K562 (cell line): ENCODE data around the gene PPP1R1C. TPM values are rescaled to one million over a fixed set of nuclear protein-coding genes. Genes with fewer than 3 reads are reported as not detected.

ENCODE experiments used
- ATAC-seq: fragments of 200-7000 bp; cut with Tn5 transposase; 3 replicates; pipeline ENCODE4 v1.9.1; 2020; ENCODE audit warnings: moderate library complexity
- Bru-seq: library from RNA; stranded (reverse); fragments of 400-500 nt; gene quantifications from one replicate; lab custom pipeline; 2021; lab: Mats Ljungman, UMichigan
- BruChase-seq, 2 experiments: library from RNA; stranded (reverse); fragments of 400-500 nt; gene quantifications; one replicate each; lab custom pipeline; 2021; lab: Mats Ljungman, UMichigan
- BruUV-seq: library from RNA; stranded (reverse); fragments of 400-500 nt; replicated peaks from 2 replicates; lab custom pipeline; 2021; lab: Mats Ljungman, UMichigan
- CTCF ChIA-PET: fragments of 300-600 bp; formaldehyde crosslinking; extraction: SDS; loops from one replicate; lab custom pipeline; 2021; ENCODE audit warnings: low intra/inter-chr PET ratio; lab: Yijun Ruan, JAX
- POLR2A ChIA-PET: fragments of 300-600, 350-650 bp; sonication (Branson Sonifier 250); formaldehyde crosslinking; extraction: SDS; loops from one replicate; lab custom pipeline; 2021; ENCODE audit warnings: antibody characterized with exemption, inconsistent platforms; lab: Yijun Ruan, JAX
- DNase-seq, 4 experiments: peaks; one replicate each; pipeline versions ENCODE4 v3.0.0 to v3.0.0-alpha.2; 2011 to 2018; ENCODE audit warnings: low spot score in 3 of 4, mixed read lengths in 3 of 4; ENCODE audit errors: extremely low read depth in 1 of 4
- FAIRE-seq: peaks from 2 replicates; lab custom pipeline; 2011; peaks lifted over from hg19 to GRCh38; lab: Jason Lieb, UNC
- H2AFZ ChIP-seq: 2 replicates; pipeline ENCODE4 v1.6.0; 2011; ENCODE audit warnings: low read depth, low read length, control low read depth, inconsistent platforms
- H3K27ac ChIP-seq: fragments of 200-600 bp; 3 replicates; pipeline ENCODE4 v1.8.0; 2011; ENCODE audit warnings: low read depth, mild to moderate bottlenecking, control low read depth, inconsistent platforms, low read length, moderate library complexity, mixed read lengths; ENCODE audit errors: extremely low read depth
- H3K27me3 ChIP-seq, 2 experiments: fragments of 300-600 bp in 1 of 2; 2 replicates in 1 of 2; 3 replicates in 1 of 2; pipeline versions ENCODE4 v1.6.0 to v1.8.0; 2011; ENCODE audit warnings: inconsistent platforms in 2 of 2, low read length in 2 of 2, mild to moderate bottlenecking in 1 of 2, mixed read lengths in 1 of 2, moderate library complexity in 1 of 2; ENCODE audit not compliant: control insufficient read depth in 2 of 2, insufficient read depth in 2 of 2
- H3K36me3 ChIP-seq: fragments of 300-600 bp; 3 replicates; pipeline ENCODE4 v1.8.0; 2011; ENCODE audit warnings: mild to moderate bottlenecking, low read length, inconsistent platforms; ENCODE audit not compliant: control insufficient read depth, insufficient read depth
- H3K4me1 ChIP-seq, 2 experiments: fragments of 200-600 bp in 1 of 2; replicated peaks in 1 of 2; 2 replicates in 1 of 2; 3 replicates in 1 of 2; pipeline versions ENCODE4 v1.5.1 to v1.8.0; 2011; ENCODE audit warnings: inconsistent platforms in 2 of 2, low read length in 2 of 2, mild to moderate bottlenecking in 1 of 2, mixed read lengths in 1 of 2, moderate library complexity in 1 of 2; ENCODE audit not compliant: control insufficient read depth in 2 of 2, insufficient read depth in 2 of 2
- H3K4me2 ChIP-seq: 2 replicates; pipeline ENCODE4 v1.6.1; 2011; ENCODE audit warnings: low read length, control low read depth, inconsistent platforms, mixed read lengths; ENCODE audit not compliant: insufficient read depth
- H3K4me3 ChIP-seq: fragments of 200-600 bp; sonication (generic), shearing (Covaris generic); 2 replicates; pipeline ENCODE4 v1.5.1; 2016; ENCODE audit warnings: control low read depth, inconsistent platforms
- H3K79me2 ChIP-seq: fragments of 200-600 bp; 3 replicates; pipeline ENCODE4 v1.8.0; 2011; ENCODE audit warnings: low read length, inconsistent platforms; ENCODE audit not compliant: control insufficient read depth, insufficient read depth
- H3K9ac ChIP-seq, 2 experiments: 2 replicates each; pipeline versions ENCODE4 v1.6.0 to v1.6.1; 2011; ENCODE audit warnings: low read depth in 2 of 2, low read length in 2 of 2, control low read depth in 1 of 2, inconsistent platforms in 1 of 2, mild to moderate bottlenecking in 1 of 2, mixed read lengths in 1 of 2; ENCODE audit not compliant: insufficient read depth in 1 of 2
- H3K9me1 ChIP-seq: one replicate; pipeline ENCODE4 v1.6.0; 2011; ENCODE audit warnings: inconsistent platforms, mild to moderate bottlenecking, low read length, moderate library complexity; ENCODE audit not compliant: control insufficient read depth, insufficient read depth
- H3K9me3 ChIP-seq: replicated peaks from 2 replicates; pipeline ENCODE4 v1.5.1; 2011; ENCODE audit warnings: low read depth, low read length, inconsistent platforms; ENCODE audit not compliant: control insufficient read depth, insufficient read depth
- H4K20me1 ChIP-seq: replicated peaks from 2 replicates; pipeline ENCODE4 v1.6.1; 2011; ENCODE audit warnings: low read length, inconsistent platforms, mixed read lengths; ENCODE audit not compliant: control insufficient read depth, insufficient read depth
- ARID3B ChIP-seq: fragments of 250-450 bp; sonication (Bioruptor Pico); IDR thresholded peaks from 2 replicates; pipeline ENCODE4 v1.4.0; 2020; ENCODE audit warnings: borderline replicate concordance
- CBX3 ChIP-seq, 2 experiments: IDR thresholded peaks; 1 replicate in 1 of 2; 2 replicates in 1 of 2; pipeline ENCODE4 v1.6.1; 2012; ENCODE audit warnings: inconsistent platforms in 2 of 2, low read length in 2 of 2, borderline replicate concordance in 1 of 2, control low read depth in 1 of 2
- CREB1 ChIP-seq, 2 experiments: sonication (generic) in 1 of 2; formaldehyde crosslinking in 1 of 2; IDR thresholded peaks; 2 replicates each; pipeline versions ENCODE4 v1.6.1 to v1.8.0; 2012 to 2022; ENCODE audit warnings: inconsistent platforms in 1 of 2, mild to moderate bottlenecking in 1 of 2, missing genetic modification reagents in 1 of 2, moderate library complexity in 1 of 2
- FIP1L1 ChIP-seq: fragments of 200-400 bp; formaldehyde crosslinking; IDR thresholded peaks from 2 replicates; pipeline ENCODE4 v1.6.1; 2018; ENCODE audit warnings: mild to moderate bottlenecking, low read depth, low read length; ENCODE audit not compliant: poor library complexity, severe bottlenecking
- IFI16 ChIP-seq: fragments of 250-450 bp; sonication (Bioruptor Pico); IDR thresholded peaks from 2 replicates; pipeline ENCODE4 v2.1.2; 2022; ENCODE audit warnings: mild to moderate bottlenecking, inconsistent platforms
- LEF1 ChIP-seq: fragments of 450-650 bp; IDR thresholded peaks from 2 replicates; pipeline ENCODE4 v1.6.1; 2016; ENCODE audit warnings: mild to moderate bottlenecking
- MCM7 ChIP-seq, 2 experiments: fragments of 450-650 bp; IDR thresholded peaks; 2 replicates each; pipeline ENCODE4 v1.6.1; 2016 to 2018
- NCOA1 ChIP-seq: fragments of 450-650 bp; IDR thresholded peaks from 2 replicates; pipeline ENCODE4 v1.6.1; 2016; ENCODE audit warnings: low read depth
- NELFE ChIP-seq: IDR thresholded peaks from 2 replicates; pipeline ENCODE4 v1.6.1; 2011; ENCODE audit warnings: mild to moderate bottlenecking; ENCODE audit not compliant: insufficient read depth, insufficient read length
- NFIC ChIP-seq: fragments of 450-650 bp; IDR thresholded peaks from 2 replicates; pipeline ENCODE4 v1.6.1; 2017; ENCODE audit warnings: mild to moderate bottlenecking, inconsistent platforms
- SRSF9 ChIP-seq: fragments of 200-400 bp; formaldehyde crosslinking; IDR thresholded peaks from 2 replicates; pipeline ENCODE4 v1.6.1; 2017; ENCODE audit warnings: low read depth, low read length, borderline replicate concordance
- TCF7 ChIP-seq: sonication (generic); IDR thresholded peaks from 2 replicates; pipeline ENCODE4 v1.6.1; 2016; ENCODE audit warnings: antibody characterized with exemption, borderline replicate concordance
- ZBTB9 ChIP-seq: fragments of 450-650 bp; formaldehyde crosslinking; IDR thresholded peaks from 2 replicates; pipeline ENCODE4 v1.4.0; 2020; ENCODE audit warnings: mild to moderate bottlenecking, moderate library complexity
- ZKSCAN3 ChIP-seq: fragments of 250-450 bp; sonication (Bioruptor Pico); IDR thresholded peaks from 2 replicates; pipeline ENCODE4 v1.4.0; 2020
- ZNF239 ChIP-seq: fragments of 250-450 bp; sonication (Bioruptor Pico); IDR thresholded peaks from 2 replicates; pipeline ENCODE4 v1.4.0; 2020; ENCODE audit warnings: mild to moderate bottlenecking
- ZNF668 ChIP-seq: fragments of 250-450 bp; sonication (Bioruptor Pico); IDR thresholded peaks from 2 replicates; pipeline ENCODE4 v1.8.0; 2022; ENCODE audit warnings: mild to moderate bottlenecking, inconsistent platforms
- ZNF696 ChIP-seq: fragments of 250-450 bp; sonication (Bioruptor Pico); conservative IDR thresholded peaks from 2 replicates; pipeline ENCODE4 v1.4.0; 2020; ENCODE audit warnings: mild to moderate bottlenecking, moderate library complexity
- ZZZ3 ChIP-seq: fragments of 450-650 bp; IDR thresholded peaks from 2 replicates; pipeline ENCODE4 v1.6.1; 2016; ENCODE audit warnings: antibody characterized with exemption, mild to moderate bottlenecking, moderate library complexity
- WGBS: fragments of 100-300 bp; shearing (Covaris generic); methylation state at CpG from one replicate; pipeline ENCODE4 v1.1.6; 2016; ENCODE audit warnings: low coverage, mixed read lengths; ENCODE audit not compliant: insufficient coverage; ENCODE audit errors: missing lambda C conversion rate; 5-methylcytosine and 5-hydroxymethylcytosine counted together
- in situ Hi-C: fragments of 300-500 bp; cut with MboI; formaldehyde crosslinking; loops from 4 replicates; pipeline ENCODE4 v1.15.0; 2018; ENCODE audit warnings: inconsistent platforms, mixed read lengths
- intact Hi-C: fragments of 100-400 bp; cut with micrococcal nuclease; formaldehyde crosslinking; loops from 2 replicates; pipeline ENCODE4 v1.14.2; 2022
- long read RNA-seq, 3 experiments: library from polyadenylated mRNA in 2 of 3; library from RNA in 1 of 3; unstranded in 2 of 3; stranded (forward) in 1 of 3; transcript quantifications; one replicate each; pipeline ENCODE4 v2.0.0, GENCODE V29; 2019 to 2022
- polyA minus RNA-seq, 3 experiments: library from RNA; depleted of rRNA, polyadenylated mRNA; stranded (reverse); fragments of >200 nt; gene quantifications; 2 replicates each; pipeline ENCODE4 v1.2.3, GENCODE V29; 2011
- polyA plus RNA-seq, 8 experiments: library from polyadenylated mRNA; depleted of rRNA in 4 of 8; stranded (reverse) in 5 of 8; unstranded in 3 of 8; fragments of >200 nt; fragmentation: Nextera tagmentation in 2 of 8; fragmentation: Illumina TruSeq in 1 of 8; extraction: Ambion mirVana in 2 of 8; extraction: Trizol in 1 of 8; gene quantifications; 2 replicates each; pipeline versions ENCODE4 v1.2.1 to v1.2.3, GENCODE V29; 2011 to 2014; ENCODE audit warnings: inconsistent platforms in 1 of 8, missing spikeins in 1 of 8
- total RNA-seq, 7 experiments: library from RNA; depleted of rRNA in 6 of 7; stranded (reverse); fragments of >200 nt in 6 of 7; fragmentation: Illumina TruSeq in 2 of 7; extraction: Trizol in 2 of 7; gene quantifications; 2 replicates each; pipeline versions ENCODE4 v1.2.1 to v1.2.3, GENCODE V29; 2011 to 2021; ENCODE audit warnings: low replicate concordance in 1 of 7

Gene PPP1R1C
- 2.3 TPM in 1 of 2 replicates, not detected in the other for total RNA-seq (2011; cell fraction: chromatin; rRNA removed; ENCODE audit: low replicate concordance)
- not detected in 2 replicates for total RNA-seq (2011; cell fraction: nucleolus; rRNA removed)
- total RNA-seq (2011; cell fraction: nucleoplasm; rRNA removed): not detected in 2 replicates
- not detected in 2 replicates for total RNA-seq (2014; rRNA removed)
- total RNA-seq (2014; rRNA removed; fragmentation: Illumina TruSeq; extraction: Trizol): 0.40 and 0.77 TPM in 2 replicates
- 0.62 TPM in 1 of 2 replicates, not detected in the other for total RNA-seq (2015; rRNA removed; fragmentation: Illumina TruSeq; extraction: Trizol)
- not detected in 2 replicates for total RNA-seq (2021)
- polyA plus RNA-seq (2011; rRNA removed): 0.13 and 0.14 TPM in 2 replicates
- polyA plus RNA-seq (2011; cell fraction: cytosol; rRNA removed): 0.13 TPM in 1 of 2 replicates, not detected in the other
- polyA plus RNA-seq (2011; cell fraction: nucleus; rRNA removed): not detected in 2 replicates
- polyA plus RNA-seq (2012): 0.10 and 1.0 TPM in 2 replicates
- polyA plus RNA-seq (2014; fragmentation: Illumina TruSeq; extraction: Trizol): 0.59 TPM in 1 of 2 replicates, not detected in the other
- polyA plus RNA-seq (2014; fragmentation: Nextera tagmentation; extraction: Ambion mirVana): under 1 TPM; 0.24 to 0.64 TPM
- 0.09 TPM in 1 of 2 replicates, not detected in the other for polyA plus RNA-seq (2014; rRNA removed)
- not detected in 2 replicates for polyA minus RNA-seq (2011; rRNA and poly(A)+ RNA removed)
- not detected in 2 replicates for polyA minus RNA-seq (2011; cell fraction: cytosol; rRNA and poly(A)+ RNA removed)
- not detected in 2 replicates for polyA minus RNA-seq (2011; cell fraction: nucleus; rRNA and poly(A)+ RNA removed)
- percentile 26 among the genes with signal in this experiment for Bru-seq, nascent RNA
- BruChase-seq, experiment 1, labeled RNA remaining after a 2-hour chase: percentile 41 among the genes with signal in this experiment
- BruChase-seq, experiment 2, labeled RNA remaining after a 6-hour chase: percentile 35 among the genes with signal in this experiment
- long read RNA-seq, experiment 1: 0 reads
- long read RNA-seq, experiment 2, partial matches to known transcripts: 0 of 1 reads
- long read RNA-seq, experiment 2, other reads (novel, unspliced or antisense): 0 of 1 reads
- long read RNA-seq, experiment 3: 0 reads

GRCh38 chr2:181985632-181986205 is at the start of gene PPP1R1C:
TSS of gene PPP1R1C (plus strand) at chr2:181985853. CDS start at chr2:181986111, 258 bp downstream.
- no TSS peak for BruUV-seq
- ChIA-PET POLR2A (no interaction called here), CTCF (no interaction called here)
- Histone ChIP-seq H3K27me3 (no peaks in the 10 kb centered on the region), H3K4me3 (no peak within 1 kb of the TSS), H4K20me1 (no peaks in the 10 kb centered on the region), H3K27ac (no peak within 1 kb of the TSS), H3K79me2 (no peaks in the 10 kb centered on the region), H3K9me3 (no peaks in the 10 kb centered on the region), H2AFZ (no peak within 1 kb of the TSS), H3K9ac (no peak within 1 kb of the TSS), H3K4me2 (no peak within 1 kb of the TSS), H3K9me1 (no peaks in the 10 kb centered on the region), H3K4me1 (no peaks in the 10 kb centered on the region), H3K36me3 (no peaks in the 10 kb centered on the region)
- DNase-seq: no peak
- intact Hi-C loops (no loop called here), in situ Hi-C loops (no loop called here)
- FAIRE-seq: no peak
- WGBS: 0% methylated on average over 8 of the region's 8 CpGs
- ATAC-seq: no peak
- no peak for TF ChIP-seq CREB1 (IDR thresholded peaks at IDR 0.05)
- TF ChIP-seq CREB1 (CRISPR knock-in tag; IDR thresholded peaks at IDR 0.05): no peak
- TF ChIP-seq CBX3 (IDR thresholded peaks at IDR 0.05; ENCODE audit: borderline replicate concordance in 1 of 2, low read length in 2 of 2): no peak
- TF ChIP-seq ARID3B (CRISPR knock-in tag): no peak
- no peak for TF ChIP-seq ZZZ3
- TF ChIP-seq TCF7: no peak
- TF ChIP-seq FIP1L1: no peak
- no peak for TF ChIP-seq ZBTB9 (CRISPR knock-in tag)
- no peak for TF ChIP-seq ZNF668 (CRISPR knock-in tag)
- no peak for TF ChIP-seq ZKSCAN3 (CRISPR knock-in tag)
- no peak for TF ChIP-seq NCOA1
- no peak for TF ChIP-seq MCM7 (IDR thresholded peaks at IDR 0.05)
- no peak for TF ChIP-seq SRSF9
- no peak for TF ChIP-seq ZNF696 (CRISPR knock-in tag)
- TF ChIP-seq ZNF239 (CRISPR knock-in tag): no peak
- no peak for TF ChIP-seq NELFE
- no peak for TF ChIP-seq LEF1
- TF ChIP-seq IFI16 (CRISPR knock-in tag): no peak
- TF ChIP-seq NFIC: no peak
